IMR-90 (cell line): ENCODE measurements around the gene LRRC58. TPM values are rescaled to one million over a fixed set of nuclear protein-coding genes. Genes with fewer than 3 reads are reported as not detected.

Source experiments
- ATAC-seq: fragments of 200-7000 bp; cut with Tn5 transposase; 2 replicates; pipeline ENCODE4 v1.9.1; 2020; ENCODE audit warnings: low read depth, mild to moderate bottlenecking, moderate library complexity
- BruUV-seq: library from RNA; stranded (reverse); fragments of 400-500 nt; replicated peaks from 2 replicates; lab custom pipeline; 2021; lab: Mats Ljungman, UMichigan
- CTCF ChIA-PET: fragments of 300-600 bp; formaldehyde crosslinking; extraction: SDS; loops from one replicate; lab custom pipeline; 2021; ENCODE audit warnings: antibody characterized with exemption; lab: Yijun Ruan, JAX
- POLR2A ChIA-PET: fragments of 300-600 bp; sonication (Branson Sonifier 250); formaldehyde crosslinking; loops from one replicate; lab custom pipeline; 2022; ENCODE audit warnings: antibody characterized with exemption; ENCODE audit not compliant: unreplicated experiment; lab: Charles Lee
- DNase-seq: peaks from one replicate; pipeline ENCODE4 v3.0.0; 2013
- H2AFZ ChIP-seq: replicated peaks from 2 replicates; pipeline ENCODE3; 2013; ENCODE audit warnings: low read length, mild to moderate bottlenecking; ENCODE audit not compliant: poor library complexity
- H2AK5ac ChIP-seq: 2 replicates; pipeline ENCODE4 v1.6.1; 2013; ENCODE audit warnings: low read depth, low read length, inconsistent platforms
- H2AK9ac ChIP-seq: replicated peaks from 2 replicates; pipeline ENCODE3; 2013; ENCODE audit warnings: mild to moderate bottlenecking, low read depth, low read length, moderate library complexity; ENCODE audit not compliant: poor library complexity
- H2BK120ac ChIP-seq: 2 replicates; pipeline ENCODE4 v1.6.1; 2013; ENCODE audit warnings: low read depth, low read length, inconsistent platforms
- H2BK15ac ChIP-seq: 3 replicates; pipeline ENCODE4 v1.6.1; 2013; ENCODE audit warnings: low read depth, low read length, inconsistent platforms
- H2BK20ac ChIP-seq: 2 replicates; pipeline ENCODE4 v1.6.1; 2013; ENCODE audit warnings: low read depth, mild to moderate bottlenecking, inconsistent platforms, low read length, moderate library complexity
- H2BK5ac ChIP-seq: 2 replicates; pipeline ENCODE4 v1.6.1; 2013; ENCODE audit warnings: mild to moderate bottlenecking, low read depth, low read length, inconsistent platforms; ENCODE audit not compliant: poor library complexity, severe bottlenecking
- H3K14ac ChIP-seq: replicated peaks from 2 replicates; pipeline ENCODE4 v1.6.1; 2013; ENCODE audit warnings: low read depth, low read length, inconsistent platforms
- H3K18ac ChIP-seq: 2 replicates; pipeline ENCODE4 v1.6.1; 2013; ENCODE audit warnings: low read depth, low read length, control low read depth
- H3K23ac ChIP-seq: 2 replicates; pipeline ENCODE4 v1.6.1; 2013; ENCODE audit warnings: low read depth, low read length, inconsistent platforms
- H3K27ac ChIP-seq: 2 replicates; pipeline ENCODE4 v1.5.1; 2013; ENCODE audit warnings: mild to moderate bottlenecking, control low read depth, low read length; ENCODE audit not compliant: insufficient read depth
- H3K27me3 ChIP-seq: 2 replicates; pipeline ENCODE4 v1.6.1; 2013; ENCODE audit warnings: low read length; ENCODE audit not compliant: control insufficient read depth, insufficient read depth
- H3K36me3 ChIP-seq: 2 replicates; pipeline ENCODE4 v1.6.1; 2013; ENCODE audit warnings: low read length, mixed read lengths; ENCODE audit not compliant: control insufficient read depth, insufficient read depth
- H3K4ac ChIP-seq: 2 replicates; pipeline ENCODE4 v1.6.1; 2013; ENCODE audit warnings: low read depth, low read length, inconsistent platforms
- H3K4me1 ChIP-seq: 2 replicates; pipeline ENCODE4 v1.6.1; 2013; ENCODE audit warnings: low read length, mixed read lengths; ENCODE audit not compliant: control insufficient read depth, insufficient read depth
- H3K4me2 ChIP-seq: 2 replicates; pipeline ENCODE4 v1.6.1; 2013; ENCODE audit warnings: low read depth, mild to moderate bottlenecking, control low read depth, low read length, moderate library complexity
- H3K4me3 ChIP-seq: 2 replicates; pipeline ENCODE4 v1.5.1; 2013; ENCODE audit warnings: low read depth, mild to moderate bottlenecking, control low read depth, low read length, moderate library complexity; ENCODE audit not compliant: insufficient read depth
- H3K56ac ChIP-seq: 2 replicates; pipeline ENCODE4 v1.6.1; 2013; ENCODE audit warnings: low read length, inconsistent platforms; ENCODE audit not compliant: insufficient read depth; ENCODE audit errors: extremely low read depth
- H3K79me1 ChIP-seq, 2 experiments: 2 replicates each; pipeline ENCODE4 v1.6.1; 2013; ENCODE audit warnings: low read length in 2 of 2, inconsistent platforms in 1 of 2, low read depth in 1 of 2
- H3K9ac ChIP-seq: 2 replicates; pipeline ENCODE4 v1.6.1; 2013; ENCODE audit warnings: low read depth, low read length, control low read depth
- H3K9me1 ChIP-seq: 2 replicates; pipeline ENCODE4 v1.6.1; 2013; ENCODE audit warnings: low read length, inconsistent platforms; ENCODE audit not compliant: insufficient read depth
- H3K9me3 ChIP-seq: 2 replicates; pipeline ENCODE4 v1.6.1; 2013; ENCODE audit warnings: low read length; ENCODE audit not compliant: control insufficient read depth, insufficient read depth
- H4K20me1 ChIP-seq: 2 replicates; pipeline ENCODE4 v1.6.1; 2013; ENCODE audit warnings: low read length, inconsistent platforms; ENCODE audit not compliant: insufficient read depth
- H4K5ac ChIP-seq: 2 replicates; pipeline ENCODE4 v1.6.1; 2013; ENCODE audit warnings: mild to moderate bottlenecking, low read depth, low read length, control low read depth
- H4K8ac ChIP-seq, 2 experiments: 2 replicates each; pipeline ENCODE4 v1.6.1; 2013; ENCODE audit warnings: low read depth in 2 of 2, low read length in 2 of 2, control low read depth in 1 of 2, inconsistent platforms in 1 of 2
- H4K91ac ChIP-seq: 2 replicates; pipeline ENCODE4 v1.6.1; 2013; ENCODE audit warnings: low read depth, low read length, inconsistent platforms; ENCODE audit not compliant: insufficient read depth
- BHLHE40 ChIP-seq: fragments of 150-350 bp; IDR thresholded peaks from 2 replicates; pipeline ENCODE4 v1.6.1; 2016; ENCODE audit warnings: mild to moderate bottlenecking, low read depth, low read length
- FOS ChIP-seq: fragments of 150-350 bp; IDR thresholded peaks from 2 replicates; pipeline ENCODE4 v1.6.1; 2016; ENCODE audit warnings: low read depth, low read length
- SMC3 ChIP-seq: fragments of 150-350 bp; IDR thresholded peaks from 2 replicates; pipeline ENCODE4 v1.6.1; 2016; ENCODE audit warnings: low read depth, mild to moderate bottlenecking, antibody characterized with exemption, low read length, moderate library complexity
- WGBS, 2 experiments: methylation state at CpG; one replicate each; pipeline versions ENCODE4 v1.1.5 to v1.1.7; 2013; ENCODE audit warnings: missing lambda C conversion rate in 2 of 2; ENCODE audit not compliant: insufficient read length in 1 of 2; ENCODE audit errors: extremely low coverage in 2 of 2; 5-methylcytosine and 5-hydroxymethylcytosine counted together
- dilution Hi-C: fragments of 300-500 bp; cut with HindIII; formaldehyde crosslinking; loops from one replicate; pipeline ENCODE4 v1.14.3; 2018; ENCODE audit warnings: low sequenced_read_pairs; ENCODE audit not compliant: unreplicated experiment
- in situ Hi-C: fragments of 300-500 bp; cut with MboI; formaldehyde crosslinking; loops from 3 replicates; pipeline ENCODE4 v1.14.3; 2019; ENCODE audit warnings: low sequenced_read_pairs, inconsistent platforms, mixed read lengths
- intact Hi-C: fragments of 100-400 bp; cut with micrococcal nuclease; formaldehyde crosslinking; loops from 2 replicates; pipeline ENCODE4 v1.10.0; 2022
- polyA plus RNA-seq, 3 experiments: library from polyadenylated mRNA; depleted of rRNA; stranded (reverse); fragments of >200 nt; gene quantifications; 2 replicates each; pipeline ENCODE4 v1.2.3, GENCODE V29; 2012; ENCODE audit warnings: low replicate concordance in 1 of 3
- total RNA-seq: library from RNA; depleted of rRNA; stranded (reverse); fragments of >200 nt; gene quantifications from 2 replicates; pipeline ENCODE4 v1.2.3, GENCODE V29; 2012

Gene LRRC58
- total and polyA plus RNA-seq, 2 of the 4 experiments (the other 2 are of a cell fraction): 5.0 to 13.4 TPM

DNA sequence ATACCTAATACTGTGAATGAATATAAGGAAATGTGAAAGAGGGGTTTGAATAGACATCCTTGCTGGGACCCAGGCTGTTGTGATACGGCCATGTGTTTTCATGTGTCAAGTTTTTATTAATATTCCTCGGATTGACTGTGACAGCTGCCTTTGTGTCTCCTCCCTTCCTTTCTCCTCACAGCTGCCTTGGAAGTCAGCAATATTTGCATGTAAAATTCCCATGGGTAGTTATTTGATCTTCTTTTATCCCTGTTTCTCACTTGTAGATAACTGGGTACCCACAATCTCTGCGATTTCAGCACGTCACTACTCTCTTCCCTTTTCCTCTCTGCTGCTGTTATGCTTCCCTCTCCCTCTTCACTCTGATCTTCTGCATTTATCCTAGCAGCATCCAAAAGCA, 73.5 kb downstream of the LRRC58 start:
- Histone ChIP-seq H3K79me1 (no peaks in the 10 kb centered on the region), H3K9me1 (no peaks in the 10 kb centered on the region; the same call in 1 of the 2 replicates), H4K5ac (no peak overlapping the region), H2AK5ac (no peak overlapping the region), H3K56ac (no peak overlapping the region), H2BK5ac (no peak overlapping the region), H2BK20ac (no peak overlapping the region), H4K91ac (no peak overlapping the region), H4K20me1 (no peaks in the 10 kb centered on the region), H3K23ac (no peak overlapping the region), H3K9me3 (no peaks in the 10 kb centered on the region), H3K36me3 (no peaks in the 10 kb centered on the region), H4K8ac (no peak overlapping the region), H3K18ac (no peak overlapping the region), H3K27ac (no peak overlapping the region), H3K27me3 (peaks cover 23% of the 10 kb centered on the region), H2AK9ac (no peak overlapping the region), H3K4me2 (no peak overlapping the region), H2AFZ (no peak overlapping the region), H3K9ac (no peak overlapping the region), H2BK15ac (no peak overlapping the region), H2BK120ac (no peak overlapping the region), H3K14ac (no peak overlapping the region), H3K4ac (no peak overlapping the region), H3K4me1 (no peaks in the 10 kb centered on the region), H3K4me3 (no peak overlapping the region)
- dilution Hi-C loops (no loop called here), in situ Hi-C loops (no loop called here), intact Hi-C loops (no loop called here)
- DNase-seq (no peak), ATAC-seq (no peak)
- no peak for TF ChIP-seq FOS
- no peak for TF ChIP-seq BHLHE40
- TF ChIP-seq SMC3: no peak
- POLR2A ChIA-PET: no interaction called here
- BruUV-seq: no TSS peak
- WGBS, 2 experiments: no CpG with 5 or more reads among the region's 4 CpGs
- CTCF ChIA-PET: no interaction called here
